Measurements from ENCODE around the gene C6orf136.

DNA sequence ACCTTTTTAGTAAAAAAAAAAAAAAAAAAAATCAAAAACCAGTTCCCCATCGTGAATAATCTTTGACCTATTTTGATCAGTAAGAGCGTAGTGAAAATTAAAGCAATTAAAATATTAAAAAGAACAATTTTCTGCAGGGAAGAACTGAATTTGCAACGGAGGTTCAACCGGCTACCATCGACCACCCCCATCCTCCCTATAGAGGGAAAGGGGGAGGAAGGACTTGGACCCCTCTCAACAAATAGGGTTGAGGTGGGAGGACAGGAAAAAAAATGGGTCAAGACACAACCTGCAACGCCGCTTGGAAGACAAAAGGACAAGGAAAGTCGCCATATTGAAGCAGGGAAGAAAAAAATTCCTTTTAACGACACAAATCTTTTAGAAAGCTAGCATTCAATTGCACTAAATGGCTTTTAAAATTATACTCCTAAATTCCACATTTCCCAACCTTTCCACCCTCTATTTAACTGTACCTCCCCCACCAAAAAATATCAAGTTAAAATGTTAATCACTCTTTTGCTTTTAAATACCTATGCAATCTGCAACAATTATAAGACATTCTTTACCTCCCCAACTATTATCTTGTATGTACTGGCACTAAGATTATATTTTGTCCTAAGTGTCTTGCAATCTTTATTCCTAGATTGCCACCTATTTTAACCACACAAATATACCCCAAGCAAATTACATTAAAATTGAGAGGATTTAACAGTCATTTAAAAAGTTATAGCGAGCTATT lies 31.5 kb upstream of the C6orf136 start:
- TF ChIP-seq, protein P1, sequence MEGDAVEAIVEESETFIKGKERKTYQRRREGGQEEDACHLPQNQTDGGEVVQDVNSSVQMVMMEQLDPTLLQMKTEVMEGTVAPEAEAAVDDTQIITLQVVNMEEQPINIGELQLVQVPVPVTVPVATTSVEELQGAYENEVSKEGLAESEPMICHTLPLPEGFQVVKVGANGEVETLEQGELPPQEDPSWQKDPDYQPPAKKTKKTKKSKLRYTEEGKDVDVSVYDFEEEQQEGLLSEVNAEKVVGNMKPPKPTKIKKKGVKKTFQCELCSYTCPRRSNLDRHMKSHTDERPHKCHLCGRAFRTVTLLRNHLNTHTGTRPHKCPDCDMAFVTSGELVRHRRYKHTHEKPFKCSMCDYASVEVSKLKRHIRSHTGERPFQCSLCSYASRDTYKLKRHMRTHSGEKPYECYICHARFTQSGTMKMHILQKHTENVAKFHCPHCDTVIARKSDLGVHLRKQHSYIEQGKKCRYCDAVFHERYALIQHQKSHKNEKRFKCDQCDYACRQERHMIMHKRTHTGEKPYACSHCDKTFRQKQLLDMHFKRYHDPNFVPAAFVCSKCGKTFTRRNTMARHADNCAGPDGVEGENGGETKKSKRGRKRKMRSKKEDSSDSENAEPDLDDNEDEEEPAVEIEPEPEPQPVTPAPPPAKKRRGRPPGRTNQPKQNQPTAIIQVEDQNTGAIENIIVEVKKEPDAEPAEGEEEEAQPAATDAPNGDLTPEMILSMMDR (IDR thresholded peaks at IDR 0.05), result no peak
- TF ChIP-seq POLR2A (IDR thresholded peaks at IDR 0.05), result no peak

All from thyroid gland (tissue), 4 donors.